Panc1 (cell line): ENCODE measurements around the gene FGF22. TPM values are rescaled to one million over a fixed set of nuclear protein-coding genes. Genes with fewer than 3 reads are reported as not detected.

Experiments used
- ATAC-seq: fragments of 200-7000 bp; cut with Tn5 transposase; 2 replicates; pipeline ENCODE4 v1.9.1; 2020; ENCODE audit warnings: mild to moderate bottlenecking, moderate library complexity
- BruUV-seq: library from RNA; stranded (reverse); fragments of 400-500 nt; replicated peaks from 2 replicates; lab custom pipeline; 2021; lab: Mats Ljungman, UMichigan
- CTCF ChIA-PET: fragments of 300-600 bp; sonication (Branson Sonifier 250); formaldehyde crosslinking; loops from one replicate; lab custom pipeline; 2022; ENCODE audit warnings: antibody characterized with exemption; lab: Charles Lee
- POLR2A ChIA-PET: fragments of 300-600 bp; sonication (Branson Sonifier 250); formaldehyde crosslinking; loops from one replicate; lab custom pipeline; 2022; ENCODE audit warnings: antibody characterized with exemption; lab: Charles Lee
- DNase-seq: peaks from one replicate; pipeline ENCODE4 v3.0.0-alpha.2; 2010; ENCODE audit warnings: low read depth, low spot score
- H3K27ac ChIP-seq: 2 replicates; pipeline ENCODE4 v1.5.1; 2011; ENCODE audit warnings: mild to moderate bottlenecking, low read length, inconsistent platforms
- H3K27me3 ChIP-seq: fragments of 200-500 bp; sonication (Bioruptor generic); 2 replicates; pipeline ENCODE4 v1.6.0; 2014; ENCODE audit warnings: low read length, inconsistent platforms; ENCODE audit not compliant: control insufficient read depth, insufficient read depth
- H3K36me3 ChIP-seq: fragments of 200-500 bp; sonication (Bioruptor generic); 2 replicates; pipeline ENCODE4 v1.5.1; 2014; ENCODE audit warnings: inconsistent platforms, mild to moderate bottlenecking, low read length, moderate library complexity; ENCODE audit not compliant: control insufficient read depth, insufficient read depth
- H3K4me1 ChIP-seq: 2 replicates; pipeline ENCODE4 v1.5.1; 2011; ENCODE audit warnings: inconsistent platforms, mild to moderate bottlenecking, low read length, moderate library complexity; ENCODE audit not compliant: control insufficient read depth, insufficient read depth
- H3K4me3 ChIP-seq, 2 experiments: 2 replicates each; pipeline ENCODE4 v1.5.1; 2011 to 2012; ENCODE audit warnings: low read depth in 2 of 2, low read length in 2 of 2, mild to moderate bottlenecking in 2 of 2, inconsistent platforms in 1 of 2, moderate library complexity in 1 of 2
- H3K9me3 ChIP-seq: fragments of 200-500 bp; sonication (Bioruptor generic); 2 replicates; pipeline ENCODE4 v1.5.1; 2014; ENCODE audit warnings: low read depth, mild to moderate bottlenecking, inconsistent platforms, low read length, moderate library complexity; ENCODE audit not compliant: control insufficient read depth, insufficient read depth
- POLR2AphosphoS5 ChIP-seq: IDR thresholded peaks from 2 replicates; pipeline ENCODE4 v1.6.1; 2012; ENCODE audit warnings: mild to moderate bottlenecking, low read depth, low read length, moderate library complexity
- SIN3A ChIP-seq: IDR thresholded peaks from 2 replicates; pipeline ENCODE4 v1.6.1; 2012; ENCODE audit warnings: low read depth, mild to moderate bottlenecking, low read length, moderate library complexity, borderline replicate concordance; ENCODE audit not compliant: insufficient read depth
- TCF7L2 ChIP-seq: IDR thresholded peaks from 2 replicates; pipeline ENCODE4 v1.6.1; 2011; ENCODE audit warnings: mild to moderate bottlenecking, low read depth, low read length, inconsistent platforms
- in situ Hi-C: cut with HindIII; loops from 2 replicates; pipeline ENCODE4 v1.10.0; 2016; ENCODE audit warnings: low sequenced_read_pairs, low pct_unique_long_range_greater_than_20kb
- intact Hi-C: fragments of 100-400 bp; cut with micrococcal nuclease; formaldehyde crosslinking; loops from one replicate; pipeline ENCODE4 v1.10.0; 2022; ENCODE audit not compliant: unreplicated experiment
- total RNA-seq: library from RNA; stranded (reverse); gene quantifications from one replicate; pipeline ENCODE4 v1.2.1, GENCODE V29; 2021; ENCODE audit not compliant: unreplicated experiment
- TF ChIP-seq, protein P1 (sequence below), 2 experiments: IDR thresholded peaks; 2 replicates each; pipeline ENCODE4 v1.6.1; 2011 to 2012; ENCODE audit warnings: low read depth in 2 of 2, control low read depth in 1 of 2, low read length in 1 of 2, mild to moderate bottlenecking in 1 of 2, moderate library complexity in 1 of 2; ENCODE audit not compliant: insufficient read depth in 1 of 2
- TF ChIP-seq, protein P2 (sequence below): fragments of 450-650 bp; IDR thresholded peaks from 2 replicates; pipeline ENCODE4 v1.5.1; 2017; ENCODE audit warnings: mild to moderate bottlenecking

FGF22 gene
- total RNA-seq, 1 experiment from 2014 or later: 0.72 TPM

DNA sequence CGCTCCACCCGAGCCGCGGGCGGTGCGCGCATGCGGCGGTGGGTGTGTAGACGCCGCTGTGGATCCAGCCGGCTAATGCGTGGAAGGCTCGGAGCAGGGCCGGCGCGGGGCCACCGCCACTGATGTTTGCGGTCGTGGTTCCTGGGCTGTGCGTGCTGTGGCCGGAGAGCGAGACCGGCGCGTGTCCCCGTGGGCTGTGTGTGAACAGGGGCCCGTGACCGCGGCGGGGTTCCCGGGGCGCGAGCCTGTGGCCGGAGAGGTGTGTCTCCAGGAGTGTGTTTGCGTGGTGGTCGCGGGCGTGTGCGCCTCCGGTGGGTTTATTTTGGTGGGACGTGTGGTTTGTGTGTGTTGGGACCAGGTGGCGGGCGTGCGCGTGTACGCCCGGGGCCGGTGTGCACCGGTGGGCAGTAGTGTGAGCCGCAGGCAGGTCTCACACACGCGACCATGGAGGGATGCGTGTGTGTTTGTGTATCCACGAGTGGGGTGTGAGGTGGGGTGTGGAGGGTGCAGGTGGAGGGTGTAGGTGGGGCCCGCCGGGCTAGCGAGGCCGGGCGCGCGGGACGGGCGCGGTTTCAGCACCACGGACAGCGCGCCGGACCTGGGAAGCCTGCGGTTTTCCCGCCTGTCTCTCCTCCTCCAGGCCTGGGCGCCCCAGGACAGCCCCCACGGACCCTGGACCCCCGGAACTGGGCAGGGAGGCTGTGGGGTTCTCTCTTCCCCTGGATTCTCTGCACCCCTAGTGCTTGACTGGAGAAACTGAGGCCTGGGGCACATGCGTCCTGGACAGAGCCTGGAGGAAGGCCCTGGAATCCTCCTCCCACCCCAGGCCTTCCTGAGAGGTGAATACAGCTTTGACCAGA is 48.4 kb upstream of the FGF22 start:
- TF ChIP-seq, protein P1, sequence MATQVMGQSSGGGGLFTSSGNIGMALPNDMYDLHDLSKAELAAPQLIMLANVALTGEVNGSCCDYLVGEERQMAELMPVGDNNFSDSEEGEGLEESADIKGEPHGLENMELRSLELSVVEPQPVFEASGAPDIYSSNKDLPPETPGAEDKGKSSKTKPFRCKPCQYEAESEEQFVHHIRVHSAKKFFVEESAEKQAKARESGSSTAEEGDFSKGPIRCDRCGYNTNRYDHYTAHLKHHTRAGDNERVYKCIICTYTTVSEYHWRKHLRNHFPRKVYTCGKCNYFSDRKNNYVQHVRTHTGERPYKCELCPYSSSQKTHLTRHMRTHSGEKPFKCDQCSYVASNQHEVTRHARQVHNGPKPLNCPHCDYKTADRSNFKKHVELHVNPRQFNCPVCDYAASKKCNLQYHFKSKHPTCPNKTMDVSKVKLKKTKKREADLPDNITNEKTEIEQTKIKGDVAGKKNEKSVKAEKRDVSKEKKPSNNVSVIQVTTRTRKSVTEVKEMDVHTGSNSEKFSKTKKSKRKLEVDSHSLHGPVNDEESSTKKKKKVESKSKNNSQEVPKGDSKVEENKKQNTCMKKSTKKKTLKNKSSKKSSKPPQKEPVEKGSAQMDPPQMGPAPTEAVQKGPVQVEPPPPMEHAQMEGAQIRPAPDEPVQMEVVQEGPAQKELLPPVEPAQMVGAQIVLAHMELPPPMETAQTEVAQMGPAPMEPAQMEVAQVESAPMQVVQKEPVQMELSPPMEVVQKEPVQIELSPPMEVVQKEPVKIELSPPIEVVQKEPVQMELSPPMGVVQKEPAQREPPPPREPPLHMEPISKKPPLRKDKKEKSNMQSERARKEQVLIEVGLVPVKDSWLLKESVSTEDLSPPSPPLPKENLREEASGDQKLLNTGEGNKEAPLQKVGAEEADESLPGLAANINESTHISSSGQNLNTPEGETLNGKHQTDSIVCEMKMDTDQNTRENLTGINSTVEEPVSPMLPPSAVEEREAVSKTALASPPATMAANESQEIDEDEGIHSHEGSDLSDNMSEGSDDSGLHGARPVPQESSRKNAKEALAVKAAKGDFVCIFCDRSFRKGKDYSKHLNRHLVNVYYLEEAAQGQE (IDR thresholded peaks at IDR 0.05; ENCODE audit: insufficient read depth in 1 of 2, low read depth in 2 of 2, low read length in 1 of 2): peak; percentile 98 to 99
- TF ChIP-seq POLR2AphosphoS5: no peak
- Histone ChIP-seq H3K4me3 (peak overlapping the region; percentile 14 to 31; a peak in 1 of 4 replicates), H3K9me3 (no peaks in the 10 kb centered on the region), H3K27me3 (no peaks in the 10 kb centered on the region), H3K4me1 (peaks cover 14% of the 10 kb centered on the region), H3K36me3 (no peaks in the 10 kb centered on the region), H3K27ac (no peak overlapping the region)
- POLR2A ChIA-PET: no interaction called here
- in situ Hi-C loops: no loop called here
- ATAC-seq (no peak), DNase-seq (no peak)
- BruUV-seq: no TSS peak
- intact Hi-C loops: no loop called here
- CTCF ChIA-PET: no interaction called here

DNA sequence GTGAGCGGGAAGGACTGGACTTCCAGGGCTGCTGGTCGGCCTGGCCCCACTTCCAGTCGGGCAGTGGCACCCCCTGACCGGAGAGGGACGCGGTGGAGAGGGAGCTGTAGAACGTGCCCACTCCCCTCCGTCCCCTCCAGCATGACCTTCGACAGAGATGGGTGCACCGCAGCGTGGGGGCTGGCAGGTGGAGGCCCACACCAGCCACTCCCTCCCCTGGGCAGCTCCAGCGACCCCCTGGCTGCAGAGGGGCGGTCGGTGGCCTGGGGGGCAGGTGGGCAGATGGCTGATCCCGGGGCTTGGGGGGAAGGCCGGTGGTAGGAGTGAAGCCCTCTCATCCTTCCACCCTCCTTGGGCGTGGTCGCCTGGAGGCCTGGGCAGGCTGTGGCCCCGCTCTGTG is 47.6 kb upstream of the FGF22 start:
- DNase-seq (no peak), ATAC-seq (no peak)
- intact Hi-C loops (no loop called here), in situ Hi-C loops (no loop called here)
- Histone ChIP-seq H3K4me3 (no peak overlapping the region), H3K27ac (no peak overlapping the region), H3K4me1 (peaks cover 10% of the 10 kb centered on the region), H3K36me3 (no peaks in the 10 kb centered on the region), H3K27me3 (no peaks in the 10 kb centered on the region), H3K9me3 (no peaks in the 10 kb centered on the region)
- BruUV-seq: no TSS peak
- ChIA-PET POLR2A (no interaction called here), CTCF (no interaction called here)
- TF ChIP-seq, protein P1 (IDR thresholded peaks at IDR 0.05; ENCODE audit: insufficient read depth in 1 of 2, low read depth in 2 of 2, low read length in 1 of 2): no peak
- TF ChIP-seq SIN3A (no peak), POLR2AphosphoS5 (no peak)

DNA sequence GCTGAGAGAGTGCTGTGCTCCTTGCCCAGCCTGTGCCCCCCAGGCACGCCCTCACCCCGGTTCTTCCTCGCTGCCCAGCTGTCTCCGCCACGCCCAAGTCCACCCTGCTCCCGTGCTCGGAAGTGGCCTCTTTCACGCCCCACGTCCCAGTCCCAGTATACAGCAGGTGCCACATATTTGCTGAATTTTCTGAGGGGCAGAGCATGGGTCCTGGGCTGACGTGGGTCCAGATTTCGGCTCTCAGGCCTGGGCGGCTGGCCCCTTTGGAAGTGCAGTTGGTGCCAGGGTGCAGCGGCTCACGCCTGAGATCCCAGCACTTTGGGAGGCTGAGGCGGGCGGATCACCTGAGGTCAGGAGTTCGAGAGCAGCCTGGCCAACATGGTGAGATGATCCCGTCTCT is 46.6 kb upstream of the FGF22 start:
- no peak overlapping the region for H3K4me3 ChIP-seq
- CTCF ChIA-PET: no interaction called here
- POLR2A ChIA-PET: no interaction called here
- no peak overlapping the region for H3K27ac ChIP-seq
- BruUV-seq: no TSS peak
- TF ChIP-seq SIN3A (no peak), TCF7L2 (no peak), POLR2AphosphoS5 (no peak)
- TF ChIP-seq, protein P1 (IDR thresholded peaks at IDR 0.05; ENCODE audit: insufficient read depth in 1 of 2, low read depth in 2 of 2, low read length in 1 of 2): no peak
- TF ChIP-seq, protein P2, sequence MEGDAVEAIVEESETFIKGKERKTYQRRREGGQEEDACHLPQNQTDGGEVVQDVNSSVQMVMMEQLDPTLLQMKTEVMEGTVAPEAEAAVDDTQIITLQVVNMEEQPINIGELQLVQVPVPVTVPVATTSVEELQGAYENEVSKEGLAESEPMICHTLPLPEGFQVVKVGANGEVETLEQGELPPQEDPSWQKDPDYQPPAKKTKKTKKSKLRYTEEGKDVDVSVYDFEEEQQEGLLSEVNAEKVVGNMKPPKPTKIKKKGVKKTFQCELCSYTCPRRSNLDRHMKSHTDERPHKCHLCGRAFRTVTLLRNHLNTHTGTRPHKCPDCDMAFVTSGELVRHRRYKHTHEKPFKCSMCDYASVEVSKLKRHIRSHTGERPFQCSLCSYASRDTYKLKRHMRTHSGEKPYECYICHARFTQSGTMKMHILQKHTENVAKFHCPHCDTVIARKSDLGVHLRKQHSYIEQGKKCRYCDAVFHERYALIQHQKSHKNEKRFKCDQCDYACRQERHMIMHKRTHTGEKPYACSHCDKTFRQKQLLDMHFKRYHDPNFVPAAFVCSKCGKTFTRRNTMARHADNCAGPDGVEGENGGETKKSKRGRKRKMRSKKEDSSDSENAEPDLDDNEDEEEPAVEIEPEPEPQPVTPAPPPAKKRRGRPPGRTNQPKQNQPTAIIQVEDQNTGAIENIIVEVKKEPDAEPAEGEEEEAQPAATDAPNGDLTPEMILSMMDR: no peak
- no peak for DNase-seq
- in situ Hi-C loops (no loop called here), intact Hi-C loops (no loop called here)
- peaks cover 10% of the 10 kb centered on the region for H3K4me1 ChIP-seq
- ATAC-seq: no peak
- no peaks in the 10 kb centered on the region for H3K36me3 ChIP-seq
- H3K27me3 ChIP-seq: no peaks in the 10 kb centered on the region
- no peaks in the 10 kb centered on the region for H3K9me3 ChIP-seq
